Transverse colon (tissue), 4 donors: ENCODE results near the gene VWA5B1. TPM values are rescaled to one million over a fixed set of nuclear protein-coding genes. Genes with fewer than 3 reads are reported as not detected.

Experiments used
- DNase-seq: peaks from one replicate; pipeline ENCODE4 v3.0.0-alpha.2; 2019
- H3K27ac ChIP-seq, 4 donors: fragments of 200-600 bp; sonication (generic); 2 replicates each; pipeline ENCODE4 v1.5.1; 2016 to 2018; ENCODE audit warnings: inconsistent platforms in 4 of 4
- H3K27me3 ChIP-seq: fragments of 200-600 bp; sonication (generic); 2 replicates; pipeline ENCODE4 v1.5.1; 2017; ENCODE audit warnings: inconsistent platforms
- H3K36me3 ChIP-seq, 4 donors: fragments of 200-600 bp; sonication (generic); 2 replicates each; pipeline ENCODE4 v1.5.1; 2017 to 2019; ENCODE audit warnings: inconsistent platforms in 4 of 4
- H3K4me1 ChIP-seq, 4 donors: fragments of 200-600 bp; sonication (generic); 2 replicates each; pipeline ENCODE4 v1.5.1; 2017 to 2020; ENCODE audit warnings: inconsistent platforms in 4 of 4
- H3K4me3 ChIP-seq, 4 donors: fragments of 200-600 bp; sonication (generic); 1 replicate in 1 of 4; 2 replicates in 3 of 4; pipeline versions ENCODE4 v1.5.1 to v1.6.1; 2017 to 2019; ENCODE audit warnings: inconsistent platforms in 4 of 4
- H3K9me3 ChIP-seq, 2 donors: fragments of 200-600 bp; sonication (generic); 2 replicates each; pipeline ENCODE4 v1.5.1; 2017 to 2019; ENCODE audit warnings: inconsistent platforms in 2 of 2
- CTCF ChIP-seq, 5 experiments: fragments of 200-600 bp in 3 of 5; fragments of 450-650 bp in 2 of 5; sonication (generic) in 3 of 5; IDR thresholded peaks; 1 replicate in 2 of 5; 2 replicates in 3 of 5; pipeline ENCODE4 v1.5.1; 2016 to 2017; ENCODE audit warnings: antibody characterized with exemption in 5 of 5, inconsistent platforms in 3 of 5, mild to moderate bottlenecking in 2 of 5, moderate library complexity in 1 of 5
- EP300 ChIP-seq: sonication (generic); formaldehyde crosslinking; IDR thresholded peaks from one replicate; pipeline ENCODE4 v1.6.1; 2017; ENCODE audit warnings: antibody characterized with exemption, low read depth
- POLR2A ChIP-seq: fragments of 450-650 bp; IDR thresholded peaks from one replicate; pipeline ENCODE4 v1.6.1; 2016; ENCODE audit warnings: antibody characterized with exemption, mild to moderate bottlenecking, moderate library complexity
- POLR2AphosphoS5 ChIP-seq, 3 donors: sonication (generic); formaldehyde crosslinking; IDR thresholded peaks; one replicate each; pipeline ENCODE4 v1.6.1; 2016; ENCODE audit warnings: antibody characterized with exemption in 3 of 3
- WGBS, 2 donors: methylation state at CpG; one replicate each; pipeline ENCODE4 v1.1.5; 2018; ENCODE audit warnings: low coverage in 1 of 2; 5-methylcytosine and 5-hydroxymethylcytosine counted together
- in situ Hi-C, 4 donors: fragments of 200-750 bp; cut with MboI; loops; one replicate each; pipeline versions ENCODE4 v1.15.0 to v1.15.1; 2017; ENCODE audit warnings: low sequenced_read_pairs in 3 of 4, low pct_ligation_motif_present in 1 of 4, low pct_unique_long_range_greater_than_20kb in 1 of 4
- intact Hi-C: fragments of 100-400 bp; cut with DNase I; formaldehyde crosslinking; loops from one replicate; pipeline ENCODE4 v1.15.1; 2023; ENCODE audit warnings: low total_unique reads
- total RNA-seq, 4 donors: library from RNA; depleted of rRNA; stranded (reverse); fragments of >200 nt; gene quantifications; one replicate each; pipeline ENCODE4 v1.1.0, GENCODE V29; 2016

The VWA5B1 gene
- total RNA-seq, 4 donors from 2014 or later, result not detected

- Histone ChIP-seq H3K9me3 (no peaks in the 10 kb centered on the region), H3K27ac (no peak overlapping the region), H3K4me3 (no peak overlapping the region), H3K27me3 (no peaks in the 10 kb centered on the region), H3K36me3 (no peaks in the 10 kb centered on the region), H3K4me1 (no peaks in the 10 kb centered on the region)
- WGBS, 2 donors, result 50 to 83% methylated on average over 1 to 13 of the region's 13 CpGs
- intact Hi-C loops, result no loop called here
- in situ Hi-C loops, result no loop called here
- DNase-seq, result no peak
- no peak for TF ChIP-seq POLR2AphosphoS5 (IDR thresholded peaks at IDR 0.05)
- no peak for TF ChIP-seq EP300
These were observed 10.9 kb downstream of the VWA5B1 start for GRCh38 chr1:20301463-20302107.

GRCh38 chr1:20302108-20302471 is 11.4 kb downstream of the VWA5B1 start:
- TF ChIP-seq POLR2AphosphoS5 (IDR thresholded peaks at IDR 0.05) (no peak), POLR2A (no peak), EP300 (no peak), CTCF (IDR thresholded peaks at IDR 0.05) (no peak)

GRCh38 chr1:20307026-20307425 is 16.4 kb downstream of the VWA5B1 start:
- H3K4me3 ChIP-seq, result no peak overlapping the region
- H3K27me3 ChIP-seq, result no peaks in the 10 kb centered on the region
- H3K4me1 ChIP-seq, result no peaks in the 10 kb centered on the region
- intact Hi-C loops (no loop called here), in situ Hi-C loops (no loop called here)
- no peak overlapping the region for H3K27ac ChIP-seq
- H3K36me3 ChIP-seq, result no peaks in the 10 kb centered on the region
- H3K9me3 ChIP-seq, result no peaks in the 10 kb centered on the region
- DNase-seq, result no peak
- 83 to 86% methylated on average over 1 to 7 of the region's 7 CpGs for WGBS, 2 donors
- TF ChIP-seq POLR2AphosphoS5 (IDR thresholded peaks at IDR 0.05), result no peak
- no peak for TF ChIP-seq EP300
- TF ChIP-seq CTCF (IDR thresholded peaks at IDR 0.05), result no peak

More at GRCh38 chr1:20302108-20302471, 11.4 kb downstream of the VWA5B1 start:
- in situ Hi-C loops (no loop called here), intact Hi-C loops (no loop called here)
- DNase-seq, result no peak
- no peak overlapping the region for H3K4me3 ChIP-seq
- no peaks in the 10 kb centered on the region for H3K27me3 ChIP-seq
- no peak overlapping the region for H3K27ac ChIP-seq
- WGBS, 2 donors, result 29 to 55% methylated on average over 1 to 2 of the region's 2 CpGs
- H3K4me1 ChIP-seq, result no peaks in the 10 kb centered on the region
- H3K9me3 ChIP-seq, result no peaks in the 10 kb centered on the region
- H3K36me3 ChIP-seq, result no peaks in the 10 kb centered on the region

GRCh38 chr1:20308569-20308968 is 17.9 kb downstream of the VWA5B1 start:
- WGBS, 2 donors, result 78 to 83% methylated on average over 3 to 5 of the region's 5 CpGs
- intact Hi-C loops, result no loop called here
- Histone ChIP-seq H3K4me1 (no peaks in the 10 kb centered on the region), H3K4me3 (no peak overlapping the region), H3K27ac (no peak overlapping the region), H3K36me3 (no peaks in the 10 kb centered on the region), H3K27me3 (no peaks in the 10 kb centered on the region), H3K9me3 (no peaks in the 10 kb centered on the region)
- in situ Hi-C loops, result no loop called here
- no peak for TF ChIP-seq CTCF (IDR thresholded peaks at IDR 0.05)
- TF ChIP-seq EP300, result no peak
- no peak for TF ChIP-seq POLR2A
- no peak for TF ChIP-seq POLR2AphosphoS5 (IDR thresholded peaks at IDR 0.05)
- DNase-seq, result no peak

GRCh38 chr1:20311289-20311688 is 20.6 kb downstream of the VWA5B1 start:
- in situ Hi-C loops (no loop called here), intact Hi-C loops (no loop called here)
- no peak for TF ChIP-seq CTCF (IDR thresholded peaks at IDR 0.05)
- no peak for TF ChIP-seq POLR2AphosphoS5 (IDR thresholded peaks at IDR 0.05)
- TF ChIP-seq EP300, result no peak
- no peak for TF ChIP-seq POLR2A
- WGBS, 2 donors, result 78% methylated on average over 5 of the region's 5 CpGs; no CpG with 5 or more reads in 1 of the 2 donors
- no peaks in the 10 kb centered on the region for H3K36me3 ChIP-seq
- no peaks in the 10 kb centered on the region for H3K4me1 ChIP-seq
- no peak overlapping the region for H3K4me3 ChIP-seq
- no peak for DNase-seq
- no peaks in the 10 kb centered on the region for H3K27me3 ChIP-seq
- no peak overlapping the region for H3K27ac ChIP-seq
- H3K9me3 ChIP-seq, result no peaks in the 10 kb centered on the region
